Esophagus muscularis mucosa (tissue), 4 donors: ENCODE results near the gene LTV1. TPM values are rescaled to one million over a fixed set of nuclear protein-coding genes. Genes with fewer than 3 reads are reported as not detected.

Experiments used
- DNase-seq: peaks from one replicate; pipeline ENCODE4 v3.0.0-alpha.2; 2017; ENCODE audit errors: extremely low spot score
- H3K27ac ChIP-seq, 4 donors: fragments of 200-600 bp; sonication (generic); replicated peaks in 1 of 4; 1 replicate in 3 of 4; 2 replicates in 1 of 4; pipeline ENCODE4 v1.5.1; 2016 to 2019; ENCODE audit warnings: mild to moderate bottlenecking in 1 of 4
- H3K27me3 ChIP-seq, 4 donors: fragments of 200-600 bp; sonication (generic); one replicate each; pipeline versions ENCODE4 v1.5.1 to v1.6.0; 2016 to 2019
- H3K36me3 ChIP-seq, 4 donors: fragments of 200-600 bp; sonication (generic); one replicate each; pipeline ENCODE4 v1.5.1; 2016 to 2019
- H3K4me1 ChIP-seq, 4 donors: fragments of 200-600 bp; sonication (generic); one replicate each; pipeline ENCODE4 v1.5.1; 2016 to 2019
- H3K4me3 ChIP-seq, 4 donors: fragments of 200-600 bp; sonication (generic); 1 replicate in 2 of 4; 2 replicates in 2 of 4; pipeline ENCODE4 v1.5.1; 2016 to 2019; ENCODE audit warnings: mild to moderate bottlenecking in 4 of 4, moderate library complexity in 1 of 4
- H3K9me3 ChIP-seq, 4 donors: fragments of 200-600 bp; sonication (generic); 1 replicate in 3 of 4; 2 replicates in 1 of 4; pipeline ENCODE4 v1.5.1; 2016 to 2019
- EP300 ChIP-seq: sonication (generic); formaldehyde crosslinking; IDR thresholded peaks from one replicate; pipeline ENCODE4 v1.6.1; 2017; ENCODE audit warnings: antibody characterized with exemption
- POLR2A ChIP-seq: fragments of 450-650 bp; IDR thresholded peaks from one replicate; pipeline ENCODE4 v1.6.1; 2017; ENCODE audit warnings: antibody characterized with exemption, moderate library complexity, mild to moderate bottlenecking, low read depth
- POLR2AphosphoS5 ChIP-seq, 2 donors: sonication (generic); formaldehyde crosslinking; IDR thresholded peaks; one replicate each; pipeline ENCODE4 v1.6.1; 2017; ENCODE audit warnings: antibody characterized with exemption in 2 of 2
- WGBS: methylation state at CpG from one replicate; pipeline ENCODE4 v1.1.5; 2018; 5-methylcytosine and 5-hydroxymethylcytosine counted together
- intact Hi-C: fragments of 100-400 bp; cut with DNase I; formaldehyde crosslinking; loops from one replicate; pipeline ENCODE4 v1.15.1; 2023
- total RNA-seq, 4 donors: library from RNA; depleted of rRNA; stranded (reverse); fragments of >200 nt; gene quantifications; one replicate each; pipeline versions ENCODE4 v1.1.0 to v1.2.1, GENCODE V29; 2016
- TF ChIP-seq, protein P1 (sequence below), 3 experiments: fragments of 200-600 bp in 2 of 3; fragments of 450-650 bp in 1 of 3; sonication (generic) in 2 of 3; IDR thresholded peaks; one replicate each; pipeline ENCODE4 v1.5.1; 2017 to 2019; ENCODE audit warnings: antibody characterized with exemption in 3 of 3, mild to moderate bottlenecking in 2 of 3, moderate library complexity in 1 of 3

Gene LTV1
- total RNA-seq, 4 donors from 2014 or later = 15.0 to 20.0 (median 18.0) TPM

- Histone ChIP-seq H3K4me3 (no peak overlapping the region), H3K27ac (no peak overlapping the region), H3K4me1 (no peaks in the 10 kb centered on the region), H3K27me3 (no peaks in the 10 kb centered on the region), H3K9me3 (no peaks in the 10 kb centered on the region), H3K36me3 (peaks cover 4 to 33% (median 25%) of the 10 kb centered on the region in 4 donors)
- WGBS = 74% methylated on average over 4 of the region's 4 CpGs
- TF ChIP-seq, protein P1, sequence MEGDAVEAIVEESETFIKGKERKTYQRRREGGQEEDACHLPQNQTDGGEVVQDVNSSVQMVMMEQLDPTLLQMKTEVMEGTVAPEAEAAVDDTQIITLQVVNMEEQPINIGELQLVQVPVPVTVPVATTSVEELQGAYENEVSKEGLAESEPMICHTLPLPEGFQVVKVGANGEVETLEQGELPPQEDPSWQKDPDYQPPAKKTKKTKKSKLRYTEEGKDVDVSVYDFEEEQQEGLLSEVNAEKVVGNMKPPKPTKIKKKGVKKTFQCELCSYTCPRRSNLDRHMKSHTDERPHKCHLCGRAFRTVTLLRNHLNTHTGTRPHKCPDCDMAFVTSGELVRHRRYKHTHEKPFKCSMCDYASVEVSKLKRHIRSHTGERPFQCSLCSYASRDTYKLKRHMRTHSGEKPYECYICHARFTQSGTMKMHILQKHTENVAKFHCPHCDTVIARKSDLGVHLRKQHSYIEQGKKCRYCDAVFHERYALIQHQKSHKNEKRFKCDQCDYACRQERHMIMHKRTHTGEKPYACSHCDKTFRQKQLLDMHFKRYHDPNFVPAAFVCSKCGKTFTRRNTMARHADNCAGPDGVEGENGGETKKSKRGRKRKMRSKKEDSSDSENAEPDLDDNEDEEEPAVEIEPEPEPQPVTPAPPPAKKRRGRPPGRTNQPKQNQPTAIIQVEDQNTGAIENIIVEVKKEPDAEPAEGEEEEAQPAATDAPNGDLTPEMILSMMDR (IDR thresholded peaks at IDR 0.05) = no peak
- no peak for TF ChIP-seq POLR2AphosphoS5 (IDR thresholded peaks at IDR 0.05)
- no peak for TF ChIP-seq EP300
- TF ChIP-seq POLR2A = no peak
- intact Hi-C loops = no loop called here
- no peak for DNase-seq
These were observed 38.3 kb upstream of the LTV1 start for GRCh38 chr6:143804835-143805239.

DNA sequence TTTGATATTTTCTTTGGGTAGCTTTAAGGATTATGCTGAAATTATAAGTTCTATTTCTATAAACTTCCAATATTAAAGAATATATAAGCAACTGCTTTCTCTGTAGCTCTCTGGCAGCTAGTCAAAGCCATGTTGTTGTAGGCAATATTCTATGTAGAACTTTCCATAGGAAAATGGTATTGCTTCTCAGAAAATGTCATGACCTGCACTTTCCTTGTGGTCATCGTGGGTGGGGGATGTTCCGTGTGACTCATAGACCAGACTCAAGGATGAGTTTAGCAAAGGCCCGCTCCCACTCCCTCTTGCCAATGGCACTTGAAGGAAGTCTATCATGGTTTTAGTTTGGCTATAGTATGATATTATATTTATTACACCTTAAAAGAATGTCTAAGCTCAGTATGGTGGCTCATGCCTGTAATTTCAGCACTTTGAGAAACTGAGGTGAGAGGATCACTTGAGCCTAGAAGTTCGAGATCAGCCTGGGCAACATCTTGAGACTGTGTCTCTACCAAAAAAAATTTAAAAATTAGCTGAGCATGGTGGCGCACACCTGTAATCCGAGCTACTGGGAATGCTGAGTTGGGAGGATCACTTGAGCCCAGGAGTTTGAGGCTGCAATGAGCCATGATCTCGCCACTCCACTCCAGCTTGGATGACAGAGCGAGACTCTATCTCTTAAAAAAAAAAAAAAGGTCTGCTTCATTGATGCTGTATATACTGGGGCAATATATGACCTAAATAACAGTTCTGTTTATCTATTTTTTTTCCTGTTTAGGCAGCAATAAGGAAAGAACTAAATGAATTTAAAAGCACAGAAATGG lies 36.6 kb upstream of the LTV1 start:
- peaks cover 4 to 28% (median 25%) of the 10 kb centered on the region in 4 donors for H3K36me3 ChIP-seq
- H3K4me1 ChIP-seq = no peaks in the 10 kb centered on the region
- no peak for TF ChIP-seq POLR2AphosphoS5 (IDR thresholded peaks at IDR 0.05)
- TF ChIP-seq, protein P1 (IDR thresholded peaks at IDR 0.05) = no peak
- WGBS = 88% methylated on average over 8 of the region's 8 CpGs
- H3K27me3 ChIP-seq = no peaks in the 10 kb centered on the region
- no peak overlapping the region for H3K4me3 ChIP-seq
- intact Hi-C loops = no loop called here
- no peak overlapping the region for H3K27ac ChIP-seq
- no peak for DNase-seq
- no peaks in the 10 kb centered on the region for H3K9me3 ChIP-seq

DNA sequence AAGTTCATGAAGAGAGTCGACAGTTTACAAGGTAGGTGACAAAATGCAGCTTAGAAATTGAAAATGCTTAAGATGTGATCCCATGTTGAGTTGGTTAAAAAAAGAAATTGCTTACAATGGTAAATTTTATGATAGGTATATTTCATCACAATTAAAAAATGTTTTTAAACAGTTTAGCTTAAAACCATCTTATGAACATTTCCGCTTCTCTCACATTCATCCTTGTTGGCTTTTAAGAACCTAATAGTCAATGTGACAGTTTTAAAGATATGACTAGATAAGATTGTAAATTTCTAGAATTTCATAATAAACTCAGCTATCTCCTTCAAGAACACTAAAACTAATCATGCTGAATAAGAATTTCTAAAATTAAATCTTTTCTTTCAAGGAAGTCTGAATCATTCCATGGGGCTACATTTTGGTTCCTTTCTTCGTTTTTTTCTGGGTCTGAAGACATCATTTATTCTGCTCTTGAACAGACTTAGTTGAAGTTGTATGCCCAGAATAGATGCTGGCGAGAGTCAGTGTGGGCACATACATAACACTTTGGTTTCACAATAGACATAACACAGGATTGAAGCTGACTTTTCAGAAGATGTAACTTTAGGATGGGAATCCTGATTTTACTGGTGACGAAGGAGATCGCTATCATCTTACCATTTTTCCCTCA lies 35.9 kb upstream of the LTV1 start:
- Histone ChIP-seq H3K27ac (no peak overlapping the region), H3K27me3 (no peaks in the 10 kb centered on the region), H3K4me1 (no peaks in the 10 kb centered on the region), H3K4me3 (no peak overlapping the region), H3K9me3 (no peaks in the 10 kb centered on the region), H3K36me3 (peaks cover 4 to 33% (median 22%) of the 10 kb centered on the region in 4 donors)
- intact Hi-C loops = no loop called here
- no peak for DNase-seq
- WGBS = 87% methylated on average over 6 of the region's 6 CpGs
- TF ChIP-seq POLR2A = no peak
- TF ChIP-seq, protein P1 (IDR thresholded peaks at IDR 0.05) = no peak
- TF ChIP-seq EP300 = no peak
- TF ChIP-seq POLR2AphosphoS5 (IDR thresholded peaks at IDR 0.05) = no peak

GRCh38 chr6:143810745-143811144 lies 32.4 kb upstream of the LTV1 start:
- H3K9me3 ChIP-seq = no peaks in the 10 kb centered on the region
- intact Hi-C loops = no loop called here
- H3K4me1 ChIP-seq = no peaks in the 10 kb centered on the region
- 100% methylated on average over 2 of the region's 2 CpGs for WGBS
- H3K27me3 ChIP-seq = no peaks in the 10 kb centered on the region
- no peak for DNase-seq
- TF ChIP-seq POLR2AphosphoS5 (IDR thresholded peaks at IDR 0.05) = no peak
- peaks cover 4 to 31% (median 23%) of the 10 kb centered on the region in 4 donors for H3K36me3 ChIP-seq
- H3K4me3 ChIP-seq = no peak overlapping the region
- no peak overlapping the region for H3K27ac ChIP-seq

DNA sequence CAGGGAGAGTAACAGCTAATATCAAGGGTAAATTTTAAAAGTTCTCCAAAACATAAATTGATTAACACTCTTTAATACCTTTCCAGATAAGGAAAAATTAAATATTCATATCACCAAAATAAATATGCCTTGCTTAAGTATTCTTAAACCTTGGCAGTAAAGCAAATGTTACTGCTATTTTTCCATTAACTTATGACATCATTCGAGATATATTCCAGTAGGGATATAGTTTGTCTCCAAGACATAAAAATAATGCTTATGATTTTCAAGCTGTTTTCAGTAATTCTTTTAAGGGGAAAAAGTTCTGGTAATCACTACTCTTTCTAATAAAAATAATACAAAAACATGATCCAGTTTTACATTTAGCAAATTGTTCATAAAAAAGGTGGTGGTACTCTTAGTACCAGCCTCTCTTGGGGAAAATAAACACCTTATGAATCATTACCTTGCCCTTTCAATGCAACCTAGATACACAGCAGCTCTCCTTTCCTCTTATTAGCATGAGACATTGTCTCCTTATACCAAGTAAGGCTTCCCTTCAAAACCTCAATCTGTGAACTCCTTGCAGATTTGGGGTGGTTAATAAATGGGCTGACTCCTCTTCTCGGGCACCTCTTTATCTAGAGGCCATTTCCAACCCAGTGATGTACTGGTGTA lies 31.5 kb upstream of the LTV1 start:
- TF ChIP-seq, protein P1 (IDR thresholded peaks at IDR 0.05) = no peak
- no peak for TF ChIP-seq POLR2AphosphoS5 (IDR thresholded peaks at IDR 0.05)
- no peak for TF ChIP-seq EP300
- TF ChIP-seq POLR2A = no peak
- DNase-seq = no peak
- WGBS = 71% methylated on average over 2 of the region's 2 CpGs
- no peaks in the 10 kb centered on the region for H3K4me1 ChIP-seq
- H3K27me3 ChIP-seq = no peaks in the 10 kb centered on the region
- H3K9me3 ChIP-seq = no peaks in the 10 kb centered on the region
- intact Hi-C loops = no loop called here
- peaks cover 3 to 31% (median 23%) of the 10 kb centered on the region in 4 donors for H3K36me3 ChIP-seq
- H3K27ac ChIP-seq = no peak overlapping the region
- no peak overlapping the region for H3K4me3 ChIP-seq
